HEK293T (cell line): Measurements from ENCODE around the gene GARNL3.

Source experiments
- BHLHE40 ChIP-seq: fragments of 450-650 bp; IDR thresholded peaks from 2 replicates; pipeline ENCODE4 v1.6.1; 2016; ENCODE audit warnings: mild to moderate bottlenecking, moderate library complexity, borderline replicate concordance
- ELF4 ChIP-seq: fragments of 450-650 bp; IDR thresholded peaks from 2 replicates; pipeline ENCODE4 v1.6.1; 2017; ENCODE audit warnings: antibody characterized with exemption
- FOXK2 ChIP-seq: fragments of 450-650 bp; IDR thresholded peaks from 2 replicates; pipeline ENCODE4 v1.6.1; 2016; ENCODE audit warnings: mild to moderate bottlenecking
- L3MBTL2 ChIP-seq: fragments of 450-650 bp; conservative IDR thresholded peaks from 2 replicates; pipeline ENCODE4 v1.6.1; 2016; ENCODE audit warnings: mild to moderate bottlenecking
- SUZ12 ChIP-seq: fragments of 450-650 bp; IDR thresholded peaks from 2 replicates; pipeline ENCODE4 v1.6.1; 2016; ENCODE audit warnings: mild to moderate bottlenecking
- TARDBP ChIP-seq: fragments of 450-650 bp; IDR thresholded peaks from 2 replicates; pipeline ENCODE4 v1.6.1; 2016

DNA sequence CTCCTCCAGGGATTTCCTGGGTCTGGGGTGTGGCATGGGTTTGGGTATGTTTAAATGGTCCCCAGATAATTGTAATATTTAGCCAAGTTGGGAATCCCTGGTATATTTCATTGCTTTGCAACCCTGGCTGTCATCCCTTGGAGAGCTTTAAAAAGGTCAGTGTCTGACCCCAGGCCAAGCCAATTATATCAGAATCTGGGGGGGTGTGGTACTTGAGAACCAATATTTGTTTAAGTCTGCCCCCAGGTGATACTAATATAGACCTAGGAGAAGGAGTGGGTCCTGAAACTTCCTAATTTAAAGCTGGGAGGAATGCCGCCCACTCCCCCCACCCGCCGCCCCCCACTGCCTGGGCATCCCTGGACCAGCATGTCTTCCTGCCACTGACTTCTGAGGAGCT is 94.2 kb downstream of the GARNL3 start:
- no peak for TF ChIP-seq BHLHE40
- no peak for TF ChIP-seq L3MBTL2
- TF ChIP-seq FOXK2, result no peak
- no peak for TF ChIP-seq ELF4
- TF ChIP-seq TARDBP, result no peak
- no peak for TF ChIP-seq SUZ12
